Bronchial epithelial cell (primary cell): Measurements from ENCODE around the gene FRY. TPM values are rescaled to one million over a fixed set of nuclear protein-coding genes. Genes with fewer than 3 reads are reported as not detected.

Source experiments
- DNase-seq: peaks from one replicate; pipeline ENCODE4 v3.0.0-alpha.2; 2010; ENCODE audit warnings: low read depth
- FAIRE-seq: peaks from 2 replicates; lab custom pipeline; 2011; peaks lifted over from hg19 to GRCh38; lab: Jason Lieb, UNC
- H3K27me3 ChIP-seq: 2 replicates; pipeline ENCODE4 v1.5.1; 2011; ENCODE audit warnings: low read length; ENCODE audit not compliant: control insufficient read depth, insufficient read depth
- H3K36me3 ChIP-seq: 2 replicates; pipeline ENCODE4 v1.5.1; 2011; ENCODE audit warnings: low read length; ENCODE audit not compliant: control insufficient read depth, insufficient read depth
- H3K4me3 ChIP-seq: 2 replicates; pipeline ENCODE4 v1.5.1; 2011; ENCODE audit warnings: mild to moderate bottlenecking, low read depth, low read length, control low read depth
- CTCF ChIP-seq: IDR thresholded peaks from 2 replicates; pipeline ENCODE4 v1.5.1; 2011; ENCODE audit warnings: mild to moderate bottlenecking, moderate library complexity, low read length, control low read depth, inconsistent platforms; ENCODE audit not compliant: insufficient read depth, severe bottlenecking
- total RNA-seq: library from RNA; depleted of rRNA; stranded (reverse); fragments of >200 nt; gene quantifications from 2 replicates; pipeline ENCODE4 v1.2.1, GENCODE V29; 2014

FRY gene
- total RNA-seq, 1 donor from 2014 or later: 0.79 TPM

- FAIRE-seq (no peak), DNase-seq (no peak)
- Histone ChIP-seq H3K27me3 (no peaks in the 10 kb centered on the region), H3K36me3 (no peaks in the 10 kb centered on the region), H3K4me3 (no peak overlapping the region)
- TF ChIP-seq CTCF: no peak
Measured at GRCh38 chr13:32010136-32010535, 21.4 kb upstream of the FRY start.

GRCh38 chr13:32011971-32012370 is 19.6 kb upstream of the FRY start:
- no peaks in the 10 kb centered on the region for H3K27me3 ChIP-seq
- DNase-seq: no peak
- H3K36me3 ChIP-seq: no peaks in the 10 kb centered on the region
- no peak overlapping the region for H3K4me3 ChIP-seq
- TF ChIP-seq CTCF: no peak
- FAIRE-seq: no peak

- DNase-seq (no peak), FAIRE-seq (no peak)
- Histone ChIP-seq H3K4me3 (no peak overlapping the region), H3K36me3 (no peaks in the 10 kb centered on the region), H3K27me3 (no peaks in the 10 kb centered on the region)
- TF ChIP-seq CTCF: no peak
Measured at GRCh38 chr13:32013181-32013580, 18.4 kb upstream of the FRY start.

GRCh38 chr13:32016119-32016518 is 15.5 kb upstream of the FRY start:
- Histone ChIP-seq H3K27me3 (no peaks in the 10 kb centered on the region), H3K4me3 (no peak overlapping the region), H3K36me3 (no peaks in the 10 kb centered on the region)
- FAIRE-seq (no peak), DNase-seq (no peak)
- TF ChIP-seq CTCF: no peak

GRCh38 chr13:32016631-32017030 is 14.9 kb upstream of the FRY start:
- H3K4me3 ChIP-seq: no peak overlapping the region
- no peaks in the 10 kb centered on the region for H3K36me3 ChIP-seq
- no peak for FAIRE-seq
- DNase-seq: no peak
- H3K27me3 ChIP-seq: no peaks in the 10 kb centered on the region
- TF ChIP-seq CTCF: no peak

GRCh38 chr13:32017474-32017873 is 14.1 kb upstream of the FRY start:
- Histone ChIP-seq H3K4me3 (no peak overlapping the region), H3K36me3 (no peaks in the 10 kb centered on the region), H3K27me3 (no peaks in the 10 kb centered on the region)
- no peak for TF ChIP-seq CTCF
- FAIRE-seq (no peak), DNase-seq (no peak)
